Activated T-helper 1 cell treated with anti-CD3 and anti-CD28 coated beads, Interleukin-12 subunit alpha, Interleukin-12 subunit beta, Interleukin-2, Interleukin-4 antibody, amounts not matched to agents 30 ng/mL and 10 ng/mL and 1 ng/mL, durations not matched to agents 14 hours and 24 hours and 36 hours (primary cell): ENCODE results near the gene RIOK1. TPM values are rescaled to one million over a fixed set of nuclear protein-coding genes. Genes with fewer than 3 reads are reported as not detected.

Experiments used
- DNase-seq: peaks from one replicate; pipeline ENCODE4 v3.0.0; 2021; ENCODE audit warnings: low spot score
- H3K27ac Mint-ChIP-seq: one replicate; pipeline ENCODE4 v1.8.0; 2021; ENCODE audit warnings: mild to moderate bottlenecking, mixed read lengths
- H3K27me3 Mint-ChIP-seq: one replicate; pipeline ENCODE4 v1.8.0; 2022; ENCODE audit warnings: mild to moderate bottlenecking, moderate library complexity, mixed read lengths; ENCODE audit not compliant: insufficient read depth
- H3K36me3 Mint-ChIP-seq: one replicate; pipeline ENCODE4 v1.8.0; 2021; ENCODE audit warnings: low read depth, mixed read lengths
- H3K4me1 Mint-ChIP-seq: one replicate; pipeline ENCODE4 v1.8.0; 2021; ENCODE audit warnings: low read depth, mixed read lengths
- H3K4me3 Mint-ChIP-seq: one replicate; pipeline ENCODE4 v1.8.0; 2021; ENCODE audit warnings: mild to moderate bottlenecking, moderate library complexity, mixed read lengths
- H3K9me3 Mint-ChIP-seq: one replicate; pipeline ENCODE4 v1.8.0; 2021; ENCODE audit warnings: mixed read lengths
- intact Hi-C: fragments of 100-400 bp; cut with micrococcal nuclease; formaldehyde crosslinking; loops from one replicate; pipeline ENCODE4 v1.15.1; 2024
- total RNA-seq: library from RNA; stranded (reverse); gene quantifications from 2 replicates; pipeline ENCODE4 v1.2.3, GENCODE V29; 2022

RIOK1 gene
- total RNA-seq, 1 donor from 2014 or later = 61.4 TPM

GRCh38 chr6:7414811-7415210 is 25.2 kb downstream of the RIOK1 start:
- DNase-seq = no peak
- Mint-ChIP-seq H3K4me1 (no peaks in the 10 kb centered on the region), H3K27ac (no peak overlapping the region), H3K27me3 (no peaks in the 10 kb centered on the region), H3K36me3 (peaks cover 50% of the 10 kb centered on the region), H3K9me3 (no peaks in the 10 kb centered on the region), H3K4me3 (no peak overlapping the region)
- intact Hi-C loops = no loop called here

GRCh38 chr6:7417684-7418083 is 28.1 kb downstream of the RIOK1 start:
- Mint-ChIP-seq H3K27ac (no peak overlapping the region), H3K4me1 (no peaks in the 10 kb centered on the region), H3K4me3 (no peak overlapping the region), H3K27me3 (no peaks in the 10 kb centered on the region), H3K9me3 (no peaks in the 10 kb centered on the region), H3K36me3 (peaks cover 34% of the 10 kb centered on the region)
- DNase-seq = no peak
- intact Hi-C loops = no loop called here

- Mint-ChIP-seq H3K4me3 (no peak overlapping the region), H3K27ac (no peak overlapping the region), H3K9me3 (no peaks in the 10 kb centered on the region), H3K4me1 (no peaks in the 10 kb centered on the region), H3K27me3 (no peaks in the 10 kb centered on the region), H3K36me3 (peaks cover 34% of the 10 kb centered on the region)
- intact Hi-C loops = no loop called here
- no peak for DNase-seq
These were observed 28.8 kb downstream of the RIOK1 start for GRCh38 chr6:7418238-7418905.

GRCh38 chr6:7419065-7419464 is 29.5 kb downstream of the RIOK1 start:
- H3K36me3 Mint-ChIP-seq = peaks cover 30% of the 10 kb centered on the region
- no peaks in the 10 kb centered on the region for H3K4me1 Mint-ChIP-seq
- intact Hi-C loops = no loop called here
- H3K27ac Mint-ChIP-seq = no peak overlapping the region
- DNase-seq = no peak
- H3K27me3 Mint-ChIP-seq = no peaks in the 10 kb centered on the region
- no peaks in the 10 kb centered on the region for H3K9me3 Mint-ChIP-seq
- H3K4me3 Mint-ChIP-seq = no peak overlapping the region

- Mint-ChIP-seq H3K36me3 (peaks cover 17% of the 10 kb centered on the region), H3K27ac (no peak overlapping the region), H3K4me1 (no peaks in the 10 kb centered on the region), H3K9me3 (no peaks in the 10 kb centered on the region), H3K4me3 (no peak overlapping the region), H3K27me3 (no peaks in the 10 kb centered on the region)
- no peak for DNase-seq
- intact Hi-C loops = no loop called here
These were observed 31.5 kb downstream of the RIOK1 start for GRCh38 chr6:7421066-7421465.

- no peak for DNase-seq
These were observed 34.5 kb downstream of the RIOK1 start for GRCh38 chr6:7424058-7424457.

DNA sequence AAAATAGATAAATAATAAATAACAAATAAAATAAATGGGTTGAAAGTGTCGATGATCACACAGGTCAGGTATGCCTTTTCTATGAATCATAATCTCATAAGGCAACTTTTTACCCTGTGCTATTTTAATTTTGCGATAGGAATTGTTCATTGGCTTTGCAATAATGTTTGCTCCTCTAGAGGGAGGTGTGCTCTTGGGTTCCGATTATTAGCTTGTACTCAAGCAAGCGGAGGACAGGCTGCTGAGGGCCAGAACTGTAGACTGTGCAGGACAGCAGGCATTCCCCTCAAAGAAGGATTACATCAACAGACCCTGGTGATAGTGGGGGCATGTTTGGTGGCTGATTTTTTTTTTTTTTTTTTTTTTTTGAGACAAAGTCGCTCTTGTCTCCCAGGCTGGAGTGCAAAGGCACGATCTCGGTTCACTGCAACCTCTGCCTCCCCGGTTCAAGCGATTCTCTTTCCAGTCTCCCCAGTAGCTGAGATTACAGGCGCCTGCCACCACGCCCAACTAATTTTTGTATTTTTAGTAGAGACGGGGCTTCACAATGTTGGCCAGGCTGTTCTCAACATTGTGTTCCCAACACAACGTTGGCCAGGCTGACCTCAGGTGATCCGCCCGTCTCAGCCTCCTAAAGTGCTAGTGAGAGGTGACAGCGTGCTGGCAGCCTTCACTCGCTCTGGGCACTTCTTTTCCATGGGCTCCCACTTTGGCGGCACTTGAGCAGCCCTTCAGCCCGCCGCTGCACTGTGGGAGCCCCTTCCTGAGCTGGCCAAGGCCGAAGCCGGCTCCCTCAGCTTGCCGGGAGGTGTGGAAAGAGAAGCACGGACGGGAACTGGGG is 35.6 kb downstream of the RIOK1 start:
- DNase-seq = no peak
- no peaks in the 10 kb centered on the region for H3K4me1 Mint-ChIP-seq
- no peaks in the 10 kb centered on the region for H3K9me3 Mint-ChIP-seq
- no peak overlapping the region for H3K27ac Mint-ChIP-seq
- intact Hi-C loops = no loop called here
- H3K4me3 Mint-ChIP-seq = no peak overlapping the region
- H3K27me3 Mint-ChIP-seq = no peaks in the 10 kb centered on the region
- no peaks in the 10 kb centered on the region for H3K36me3 Mint-ChIP-seq

More at GRCh38 chr6:7424058-7424457, 34.5 kb downstream of the RIOK1 start:
- H3K36me3 Mint-ChIP-seq = peaks cover 1% of the 10 kb centered on the region
- no peaks in the 10 kb centered on the region for H3K27me3 Mint-ChIP-seq
- intact Hi-C loops = no loop called here
- no peak overlapping the region for H3K4me3 Mint-ChIP-seq
- no peak overlapping the region for H3K27ac Mint-ChIP-seq
- H3K4me1 Mint-ChIP-seq = no peaks in the 10 kb centered on the region
- H3K9me3 Mint-ChIP-seq = no peaks in the 10 kb centered on the region

DNA sequence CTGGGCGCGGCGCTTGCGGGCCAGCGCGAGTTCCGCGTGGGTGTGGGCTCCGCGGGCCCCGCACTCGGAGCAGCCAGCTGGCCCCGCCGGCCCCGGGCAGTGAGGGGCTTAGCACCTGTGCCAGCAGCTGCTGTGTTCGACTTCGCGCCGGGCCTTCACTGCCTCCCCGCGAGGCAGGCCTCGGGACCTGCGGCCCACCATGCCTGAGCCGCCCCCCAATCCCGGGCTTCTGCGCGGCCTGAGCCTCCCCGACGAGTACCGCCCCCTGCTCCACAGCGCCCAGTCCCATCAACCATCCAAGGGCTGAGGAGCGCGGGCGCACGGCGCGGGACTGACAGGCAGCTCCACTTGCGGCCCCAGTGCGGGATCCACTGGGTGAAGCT is 36.2 kb downstream of the RIOK1 start:
- no peak for DNase-seq
- intact Hi-C loops = loop anchor here (2.0 kb wide), 1 partner anchor 189 kb away; no protein-coding TSS in a partner anchor
- H3K9me3 Mint-ChIP-seq = no peaks in the 10 kb centered on the region
- H3K36me3 Mint-ChIP-seq = no peaks in the 10 kb centered on the region
- H3K4me1 Mint-ChIP-seq = no peaks in the 10 kb centered on the region
- H3K27ac Mint-ChIP-seq = no peak overlapping the region
- no peaks in the 10 kb centered on the region for H3K27me3 Mint-ChIP-seq
- H3K4me3 Mint-ChIP-seq = no peak overlapping the region

DNA sequence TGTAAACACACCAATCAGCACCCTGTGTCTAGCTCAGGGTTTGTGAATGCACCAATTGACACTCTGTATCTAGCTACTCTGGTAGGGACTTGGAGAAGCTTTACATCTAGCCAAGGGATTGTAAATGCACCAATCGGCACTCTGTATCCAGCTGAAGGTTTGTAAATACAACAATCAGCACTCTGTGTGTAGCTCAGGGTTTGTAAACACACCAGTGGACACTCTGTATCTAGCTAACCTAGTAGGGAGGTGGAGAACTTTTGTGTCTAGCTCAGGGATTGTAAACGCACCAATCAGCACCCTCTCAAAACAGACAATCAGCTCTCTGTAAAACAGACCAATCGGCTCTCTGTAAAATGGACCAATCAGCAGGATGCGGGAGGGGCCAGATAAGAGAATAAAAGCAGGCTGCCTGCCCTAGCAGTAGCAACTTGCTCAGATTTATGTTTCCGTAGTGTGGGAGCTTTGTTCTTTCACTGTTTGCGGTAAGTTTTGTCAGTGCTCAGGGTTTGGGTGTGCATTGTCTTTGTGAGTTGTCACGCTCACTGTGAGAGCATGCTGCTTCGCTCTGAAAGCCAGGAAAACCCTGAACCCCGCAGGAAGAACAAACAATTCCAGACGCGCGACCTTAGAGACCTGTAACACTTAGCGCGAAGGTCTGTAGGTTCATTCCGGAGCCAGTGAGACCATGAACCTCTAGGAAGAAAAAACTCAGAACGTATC is 37.0 kb downstream of the RIOK1 start:
- intact Hi-C loops = loop anchor here (2.0 kb wide), 1 partner anchor 188 kb away; no protein-coding TSS in a partner anchor
- no peak overlapping the region for H3K4me3 Mint-ChIP-seq
- H3K27ac Mint-ChIP-seq = no peak overlapping the region
- no peak for DNase-seq
- no peaks in the 10 kb centered on the region for H3K27me3 Mint-ChIP-seq
- H3K4me1 Mint-ChIP-seq = no peaks in the 10 kb centered on the region
- no peaks in the 10 kb centered on the region for H3K36me3 Mint-ChIP-seq
- no peaks in the 10 kb centered on the region for H3K9me3 Mint-ChIP-seq

DNA sequence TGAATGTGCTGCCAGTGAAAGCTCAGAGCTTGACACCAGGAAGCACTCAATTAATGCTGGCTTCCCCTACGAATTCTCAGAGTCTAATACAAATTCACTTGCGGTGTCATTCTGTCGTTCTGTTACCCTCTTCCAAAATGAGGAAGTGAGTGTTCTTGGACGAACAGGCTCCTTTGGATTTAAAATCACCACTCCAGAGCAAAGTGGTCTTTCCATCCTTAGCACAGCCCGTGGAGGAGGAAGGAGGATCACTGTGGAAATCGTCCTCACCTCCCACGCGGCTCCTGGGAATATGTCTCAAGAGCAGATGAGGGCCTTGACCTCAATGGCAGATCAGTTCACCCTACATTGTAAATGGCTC is 41.7 kb downstream of the RIOK1 start:
- Mint-ChIP-seq H3K9me3 (no peaks in the 10 kb centered on the region), H3K36me3 (no peaks in the 10 kb centered on the region), H3K4me3 (no peak overlapping the region), H3K27me3 (peaks cover 9% of the 10 kb centered on the region), H3K4me1 (no peaks in the 10 kb centered on the region), H3K27ac (no peak overlapping the region)
- DNase-seq = no peak
- intact Hi-C loops = no loop called here

DNA sequence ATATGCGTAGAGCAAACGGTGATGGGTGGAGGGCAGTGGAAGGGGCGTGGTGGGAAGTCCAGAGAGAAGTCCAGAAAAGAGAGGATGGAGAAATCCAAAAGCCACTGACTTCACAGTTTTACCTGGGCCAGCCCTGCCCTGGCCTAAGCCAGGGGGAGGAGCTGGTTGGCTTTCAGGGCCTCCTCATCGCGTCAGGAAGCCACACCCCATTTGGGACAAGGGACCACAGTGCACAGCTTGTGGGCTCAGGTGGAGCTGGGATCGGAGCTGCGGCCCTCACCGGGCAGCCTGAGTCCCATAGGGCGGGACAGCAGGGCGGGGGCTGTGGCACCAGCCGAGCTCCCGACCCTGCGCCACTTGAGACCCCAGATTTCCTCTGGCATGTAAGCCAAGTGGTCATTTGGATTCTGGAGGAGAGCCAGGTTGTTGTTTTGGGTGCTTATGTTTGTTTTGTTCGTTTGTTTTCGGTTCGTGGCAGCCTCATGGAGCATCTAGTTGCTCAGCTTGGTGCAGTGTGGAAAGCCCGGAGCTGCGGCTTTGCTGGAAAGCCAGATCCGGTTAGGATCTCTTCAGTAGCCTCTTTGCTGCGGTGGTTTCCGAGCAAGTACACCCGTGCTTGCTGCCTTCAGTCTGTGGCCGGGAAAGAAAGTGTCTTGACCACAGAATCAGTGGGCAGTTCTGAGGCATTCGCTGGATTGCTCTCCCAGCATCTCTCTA is 42.2 kb downstream of the RIOK1 start:
- no peak for DNase-seq
- no peak overlapping the region for H3K27ac Mint-ChIP-seq
- H3K4me3 Mint-ChIP-seq = no peak overlapping the region
- intact Hi-C loops = no loop called here
- no peaks in the 10 kb centered on the region for H3K9me3 Mint-ChIP-seq
- no peaks in the 10 kb centered on the region for H3K36me3 Mint-ChIP-seq
- no peaks in the 10 kb centered on the region for H3K4me1 Mint-ChIP-seq
- H3K27me3 Mint-ChIP-seq = peaks cover 9% of the 10 kb centered on the region

- H3K27ac Mint-ChIP-seq = no peak overlapping the region
- intact Hi-C loops = no loop called here
- H3K27me3 Mint-ChIP-seq = peaks cover 9% of the 10 kb centered on the region
- no peak for DNase-seq
- no peaks in the 10 kb centered on the region for H3K4me1 Mint-ChIP-seq
- H3K4me3 Mint-ChIP-seq = no peak overlapping the region
- H3K36me3 Mint-ChIP-seq = no peaks in the 10 kb centered on the region
- H3K9me3 Mint-ChIP-seq = no peaks in the 10 kb centered on the region
These were observed 42.9 kb downstream of the RIOK1 start for GRCh38 chr6:7432391-7433120.
